Embryonic facial prominence (tissue), 1 donor: Measurements from ENCODE around the gene FREM1.
"Not testable (repeated sequence)": the region's sequence is repeated elsewhere in the genome, so short reads cannot be mapped to it uniquely, and the experiment has no call there.

Experiments
- DNase-seq: peaks from one replicate; pipeline ENCODE4 v3.0.0-alpha.2; 2016; ENCODE audit errors: extremely low spot score

Gene FREM1, protein sequence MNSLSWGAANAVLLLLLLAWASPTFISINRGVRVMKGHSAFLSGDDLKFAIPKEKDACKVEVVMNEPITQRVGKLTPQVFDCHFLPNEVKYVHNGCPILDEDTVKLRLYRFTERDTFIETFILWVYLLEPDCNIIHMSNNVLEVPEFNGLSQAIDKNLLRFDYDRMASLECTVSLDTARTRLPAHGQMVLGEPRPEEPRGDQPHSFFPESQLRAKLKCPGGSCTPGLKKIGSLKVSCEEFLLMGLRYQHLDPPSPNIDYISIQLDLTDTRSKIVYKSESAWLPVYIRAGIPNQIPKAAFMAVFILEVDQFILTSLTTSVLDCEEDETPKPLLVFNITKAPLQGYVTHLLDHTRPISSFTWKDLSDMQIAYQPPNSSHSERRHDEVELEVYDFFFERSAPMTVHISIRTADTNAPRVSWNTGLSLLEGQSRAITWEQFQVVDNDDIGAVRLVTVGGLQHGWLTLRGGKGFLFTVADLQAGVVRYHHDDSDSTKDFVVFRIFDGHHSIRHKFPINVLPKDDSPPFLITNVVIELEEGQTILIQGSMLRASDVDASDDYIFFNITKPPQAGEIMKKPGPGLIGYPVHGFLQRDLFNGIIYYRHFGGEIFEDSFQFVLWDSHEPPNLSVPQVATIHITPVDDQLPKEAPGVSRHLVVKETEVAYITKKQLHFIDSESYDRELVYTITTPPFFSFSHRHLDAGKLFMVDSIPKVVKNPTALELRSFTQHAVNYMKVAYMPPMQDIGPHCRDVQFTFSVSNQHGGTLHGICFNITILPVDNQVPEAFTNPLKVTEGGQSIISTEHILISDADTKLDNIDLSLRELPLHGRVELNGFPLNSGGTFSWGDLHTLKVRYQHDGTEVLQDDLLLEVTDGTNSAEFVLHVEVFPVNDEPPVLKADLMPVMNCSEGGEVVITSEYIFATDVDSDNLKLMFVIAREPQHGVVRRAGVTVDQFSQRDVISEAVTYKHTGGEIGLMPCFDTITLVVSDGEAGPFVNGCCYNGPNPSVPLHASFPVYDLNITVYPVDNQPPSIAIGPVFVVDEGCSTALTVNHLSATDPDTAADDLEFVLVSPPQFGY (N-terminal part only)

DNA sequence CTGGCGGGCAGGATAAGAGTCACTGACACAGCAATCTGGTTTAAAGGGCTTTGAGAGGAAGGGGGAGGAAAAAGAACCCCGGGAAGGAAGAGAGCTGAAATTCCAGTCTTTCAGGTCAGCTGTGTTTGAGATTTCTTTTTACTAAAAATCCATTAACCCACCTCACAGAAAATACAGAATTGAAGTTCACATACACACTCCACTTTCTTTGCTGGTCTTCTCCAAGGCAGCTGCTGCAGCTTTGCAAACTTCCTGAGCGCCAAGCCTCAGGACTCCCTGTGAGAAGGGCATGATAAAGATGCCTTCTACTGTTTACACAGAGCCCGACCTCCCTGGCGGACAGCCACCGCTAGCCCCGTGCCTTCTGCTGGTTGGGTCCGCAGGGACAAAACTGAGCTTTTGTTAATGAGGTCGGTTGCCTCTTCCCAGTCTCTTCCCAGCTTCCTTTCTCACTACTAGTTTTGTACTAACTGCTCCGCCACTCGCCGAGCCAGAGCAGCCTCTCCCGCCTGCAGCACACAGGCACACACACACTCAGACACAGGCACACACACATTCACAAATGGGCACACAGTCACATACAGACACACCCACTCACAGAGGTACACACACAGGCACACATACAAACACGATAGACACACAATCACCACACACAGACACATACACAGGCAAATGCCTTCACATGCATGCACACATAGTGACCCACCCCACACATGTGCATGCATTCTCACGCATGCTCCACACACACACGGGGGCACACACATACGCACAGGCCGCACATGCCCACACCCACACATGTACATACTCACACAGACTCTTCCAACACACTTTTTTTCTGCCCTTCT, at the start of gene FREM1:
FREM1 (minus strand) TSS at position 468 of the 845 bp plus-strand sequence. CDS start 41,451 bp downstream, outside the sequence.
- no peak for DNase-seq

DNA sequence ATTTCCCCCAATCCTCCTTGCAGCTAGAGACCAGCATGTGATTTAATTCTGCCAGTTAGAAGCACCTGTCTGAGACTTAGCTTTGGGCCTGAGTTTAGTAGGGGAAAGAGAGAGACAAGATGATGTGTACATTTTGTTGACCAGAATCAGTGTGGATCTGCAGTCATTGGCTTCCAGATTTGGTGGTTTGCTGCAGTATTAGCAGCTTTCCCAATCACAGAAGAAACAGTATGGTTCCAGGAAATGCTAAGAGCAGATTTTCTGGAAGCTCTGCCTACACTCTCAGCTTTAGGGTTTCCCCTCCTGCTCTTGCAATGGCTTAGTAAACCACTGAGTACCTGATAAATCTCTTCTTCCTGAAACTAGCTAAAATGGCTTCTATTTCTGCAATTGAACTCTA, 48.8 kb upstream of the FREM1 start:
- DNase-seq, result no peak

DNA sequence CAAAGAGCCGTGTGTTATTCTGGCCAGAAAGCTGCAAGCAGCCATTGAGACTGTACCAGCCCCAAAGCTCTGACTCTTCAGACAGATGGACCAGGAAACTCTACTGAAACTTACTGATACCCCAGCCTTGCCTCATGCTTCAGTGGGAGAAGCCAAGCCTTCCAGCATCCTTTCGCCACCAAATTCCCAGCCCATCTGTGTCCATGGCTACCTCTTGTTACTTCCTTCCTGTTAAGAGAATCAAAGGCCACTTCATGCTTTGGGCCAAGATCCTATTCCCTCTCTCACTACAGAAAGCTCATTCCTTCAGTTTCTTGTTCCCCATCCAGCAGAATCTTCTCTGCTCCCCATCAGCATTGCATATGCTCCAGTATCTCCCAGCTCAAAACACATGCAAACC, 46.9 kb upstream of the FREM1 start:
- DNase-seq, result no peak

DNA sequence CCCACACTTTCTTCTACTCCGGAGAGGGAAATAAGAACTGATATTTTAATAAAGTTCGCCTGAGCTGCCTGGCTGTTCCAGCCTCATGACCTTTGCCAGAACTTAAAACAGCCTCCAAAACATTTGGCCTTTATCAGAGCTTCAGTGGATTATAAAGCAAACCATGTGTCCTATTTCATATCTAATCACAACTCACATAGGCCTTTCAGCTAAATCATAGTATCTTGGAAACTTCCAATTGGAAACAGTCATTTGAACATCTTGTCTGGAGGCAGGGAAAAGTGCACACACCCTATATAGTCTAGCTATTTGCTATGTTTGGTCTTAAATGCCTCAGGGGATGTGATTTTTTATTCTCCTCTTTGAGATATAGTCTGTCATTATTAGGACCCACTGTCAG, 46.0 kb upstream of the FREM1 start:
- no peak for DNase-seq

DNA sequence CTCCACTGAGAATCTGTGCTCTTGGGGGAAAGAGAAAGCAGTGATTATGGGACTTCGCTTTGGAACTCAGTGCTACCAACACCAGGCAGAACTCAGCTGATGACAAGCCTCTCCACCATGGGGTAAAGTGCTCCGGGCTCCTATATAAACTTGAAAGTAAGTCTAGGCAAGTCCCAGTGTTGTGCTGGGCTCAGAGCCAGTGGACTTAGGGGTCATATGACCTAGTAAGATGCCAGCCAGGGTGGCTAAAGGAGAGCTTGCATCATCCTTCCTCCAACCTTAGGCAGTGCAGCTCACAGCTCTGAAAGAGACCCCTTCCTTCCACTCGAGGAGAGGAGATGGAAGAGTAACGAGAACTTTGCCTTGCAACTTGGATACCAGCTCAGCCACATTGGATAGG, 35.1 kb upstream of the FREM1 start:
- no peak for DNase-seq

DNA sequence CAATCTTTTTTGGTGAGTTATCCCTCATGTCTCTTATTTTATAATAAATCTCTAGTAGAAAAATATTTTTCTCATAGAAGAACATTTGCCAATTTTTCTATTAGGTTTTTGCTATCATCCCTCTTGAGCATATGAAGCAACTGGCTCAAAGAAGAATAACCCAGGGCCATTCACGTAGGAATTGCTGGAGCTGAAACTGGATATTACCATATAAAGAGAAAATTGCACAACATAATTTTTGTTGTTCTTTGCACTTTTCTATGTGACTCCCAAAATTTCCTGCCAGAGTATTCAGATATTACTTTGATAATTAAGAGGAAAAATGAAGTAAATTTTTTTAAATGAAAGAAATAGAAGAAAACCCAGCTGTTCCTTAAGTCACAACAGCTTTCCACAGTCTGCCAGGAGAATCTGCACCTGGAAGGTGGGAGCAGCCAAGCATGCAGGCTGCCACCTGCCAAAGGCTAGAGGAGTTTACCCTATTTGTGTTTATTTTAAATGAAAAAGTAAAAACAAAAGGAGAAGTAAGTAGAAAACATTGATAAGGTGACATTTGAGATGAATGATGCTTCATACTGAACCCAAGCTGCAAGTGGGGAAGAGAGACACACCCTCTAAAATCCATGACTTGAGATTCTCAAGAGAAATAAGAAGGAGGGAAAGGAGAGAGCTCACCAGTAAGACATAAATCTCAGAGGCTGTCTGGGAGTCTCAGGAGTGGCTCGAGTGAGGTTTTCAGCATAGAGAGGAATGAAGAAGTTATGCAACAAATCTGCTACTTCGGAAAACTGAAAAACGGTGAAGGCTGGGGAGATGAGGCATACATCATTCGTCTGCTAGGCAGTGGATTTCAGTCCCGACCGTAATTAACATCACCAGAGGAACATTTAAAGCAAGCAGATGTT, 31.5 kb upstream of the FREM1 start:
- DNase-seq, result no peak

DNA sequence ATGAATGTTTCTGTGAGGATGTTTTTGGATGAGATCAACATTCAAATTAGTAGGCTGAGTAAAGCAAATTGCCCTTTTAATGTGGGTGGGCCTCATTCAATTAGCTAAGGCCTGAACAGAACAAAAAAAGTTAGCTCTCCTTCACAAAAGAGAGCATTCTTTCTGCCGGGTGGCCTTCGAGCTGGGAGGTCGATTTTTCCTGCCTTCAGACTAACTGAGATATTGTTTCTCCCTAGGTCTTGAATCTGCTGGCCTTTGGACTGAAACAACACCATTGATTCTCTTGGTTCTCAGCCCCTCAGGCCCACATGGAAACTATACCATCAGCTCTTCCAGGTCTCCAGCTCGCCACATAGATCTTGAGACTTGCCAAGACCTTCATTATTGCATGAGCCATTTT, 29.1 kb upstream of the FREM1 start:
- no peak for DNase-seq

DNA sequence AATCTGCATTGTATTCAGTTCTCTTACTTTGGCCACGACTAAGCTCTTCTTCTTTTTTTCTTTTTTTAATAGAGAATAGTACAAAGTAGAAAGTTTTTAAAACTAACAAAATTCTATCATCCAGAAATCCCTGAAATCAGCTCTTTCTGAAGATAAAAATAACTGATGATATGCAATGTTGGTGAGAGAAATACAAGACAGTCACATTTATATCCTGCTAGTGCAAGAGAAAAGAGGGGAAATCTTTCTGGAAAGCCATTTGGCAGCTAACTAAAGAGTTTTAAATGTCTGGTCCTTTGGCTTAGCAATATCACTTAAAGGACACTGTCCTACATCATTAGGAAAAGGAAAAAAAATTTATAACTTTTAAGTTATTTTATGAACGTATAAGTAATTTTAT, 27.0 kb upstream of the FREM1 start:
- no peak for DNase-seq

DNA sequence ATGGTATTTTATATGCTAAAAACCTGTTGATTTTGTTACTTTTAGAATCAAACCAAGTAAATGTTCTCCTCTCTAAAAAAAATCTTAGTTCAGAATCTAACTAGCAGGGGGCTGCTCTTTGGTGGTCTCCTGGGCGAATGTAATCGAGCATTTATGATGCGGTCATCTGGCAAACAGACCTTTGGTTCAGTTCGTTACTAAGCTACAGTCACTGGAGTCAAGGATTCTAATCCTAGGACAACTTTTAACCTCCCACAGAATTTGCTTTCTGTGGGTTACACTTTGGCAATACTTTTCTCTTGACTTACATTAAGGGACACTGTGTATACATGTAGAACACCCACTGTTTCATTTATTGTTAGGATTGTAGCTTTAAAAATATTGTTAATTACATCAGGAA, 26.3 kb upstream of the FREM1 start:
- DNase-seq, result no peak

DNA sequence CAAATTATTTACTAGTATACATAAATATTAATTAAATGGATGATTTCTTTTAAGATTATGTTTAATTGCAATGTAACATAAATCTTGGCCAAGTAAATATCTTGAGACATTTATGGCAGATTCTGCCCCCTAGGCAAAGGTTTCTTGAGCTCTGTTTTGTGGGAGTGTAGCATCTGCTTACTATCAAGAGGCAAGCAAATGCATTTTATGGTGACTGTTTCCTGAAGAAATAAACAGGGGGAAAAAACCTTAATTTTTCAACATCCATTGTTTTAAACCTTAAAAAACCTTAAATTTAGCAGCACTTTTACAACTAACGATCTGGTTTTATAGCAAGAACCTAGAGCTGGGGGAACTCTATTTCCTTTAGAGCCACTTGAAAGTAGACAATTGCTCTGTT, 25.7 kb upstream of the FREM1 start:
- DNase-seq, result no peak

DNA sequence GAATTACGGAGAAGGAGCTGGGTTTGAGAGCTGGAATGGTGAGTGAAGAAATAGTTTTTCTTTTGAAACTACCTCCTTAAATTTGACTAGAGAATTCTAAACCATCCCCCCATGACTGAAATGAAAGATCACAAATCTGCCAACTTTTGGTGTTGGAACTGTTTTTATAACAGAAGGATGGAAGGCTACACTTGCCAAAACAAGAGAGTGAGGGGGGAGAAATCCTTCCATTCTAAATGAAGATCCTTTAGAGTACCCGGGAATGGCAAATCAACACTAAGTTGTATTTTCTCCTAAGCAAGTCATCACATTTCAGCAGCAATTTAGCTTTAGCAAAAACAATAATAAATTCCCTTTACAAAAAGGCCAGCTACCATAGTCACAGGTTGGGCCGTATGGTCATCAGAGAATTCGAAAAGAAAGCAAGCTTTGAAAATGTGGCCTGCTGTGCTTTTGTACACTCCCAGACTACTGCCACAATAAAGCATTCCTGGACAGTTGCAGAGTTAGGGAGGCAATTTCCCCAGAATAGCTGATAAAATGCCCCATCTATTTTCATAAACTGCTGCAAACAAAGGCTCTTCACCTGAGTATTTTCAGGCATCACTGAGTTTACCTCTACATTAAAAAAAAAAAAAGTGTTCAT, 25.0 kb upstream of the FREM1 start:
- no peak for DNase-seq

DNA sequence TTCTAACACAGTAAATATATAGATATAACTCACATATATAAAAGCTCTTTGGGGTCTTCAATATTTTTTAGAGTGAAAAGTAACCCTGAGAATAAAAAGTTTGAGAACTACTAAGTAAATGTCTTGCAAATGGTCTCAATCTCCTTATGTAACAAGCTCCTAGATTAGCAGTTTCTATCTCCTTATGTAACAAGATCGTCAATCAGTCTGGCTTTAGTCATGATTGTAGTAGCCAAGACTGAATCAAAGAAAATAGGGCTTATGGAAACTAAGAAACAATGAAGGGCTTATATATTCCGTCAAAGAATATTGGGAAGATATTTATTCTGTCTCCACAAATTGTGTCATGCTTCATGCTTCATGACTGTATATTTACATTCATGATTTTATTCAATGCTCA, 22.4 kb upstream of the FREM1 start:
- DNase-seq, result no peak

DNA sequence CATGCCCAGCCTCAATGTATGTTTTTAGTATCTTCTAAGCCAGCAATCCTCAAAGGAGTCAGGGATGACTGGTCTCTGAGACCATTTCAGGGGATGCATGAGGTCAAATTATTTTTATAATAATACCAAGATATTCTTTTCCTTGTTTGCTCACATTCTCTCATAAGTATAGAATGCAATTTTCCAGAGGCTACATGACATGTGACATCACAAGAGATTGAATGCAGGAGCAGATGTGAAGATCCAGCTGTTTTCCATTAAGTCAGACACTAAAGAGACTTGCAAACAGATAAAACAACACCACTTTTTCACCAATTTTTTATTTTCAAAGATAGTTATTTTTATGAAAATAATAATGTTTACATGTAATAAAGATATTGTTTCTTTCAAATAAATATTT, 22.0 kb upstream of the FREM1 start:
- DNase-seq, result no peak

DNA sequence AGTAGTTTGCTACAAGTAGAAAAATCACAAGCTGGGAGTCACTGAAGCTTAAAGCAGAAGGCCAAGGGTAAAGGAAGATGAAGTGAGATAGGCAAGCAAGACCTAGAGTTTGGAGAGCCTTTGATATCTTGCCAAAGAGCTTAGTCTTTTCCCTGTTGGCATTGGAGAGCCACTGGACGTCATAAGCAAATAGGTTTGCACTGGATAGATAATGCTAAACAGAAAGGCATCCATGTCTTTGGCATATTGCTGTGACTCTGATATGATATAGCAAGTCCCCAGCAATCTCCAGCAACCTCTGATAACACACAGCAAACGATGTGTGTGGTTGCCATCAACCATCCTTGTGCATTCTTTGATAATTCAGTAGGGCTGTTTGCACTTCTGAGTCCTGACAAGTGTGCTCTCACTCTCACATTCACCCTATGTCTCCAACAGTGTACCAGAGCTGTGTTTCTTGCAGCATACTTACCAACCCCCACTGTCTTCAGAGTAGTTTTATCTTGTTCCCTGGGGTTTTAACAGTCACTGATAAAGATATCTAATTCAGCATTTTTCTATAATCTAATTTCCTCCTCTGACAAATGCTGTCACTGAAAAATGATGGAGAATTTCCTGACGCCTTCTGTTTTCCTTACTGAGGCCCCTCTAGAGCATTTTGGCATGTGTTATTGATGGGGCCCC, 16.9 kb upstream of the FREM1 start:
- DNase-seq, result no peak

DNA sequence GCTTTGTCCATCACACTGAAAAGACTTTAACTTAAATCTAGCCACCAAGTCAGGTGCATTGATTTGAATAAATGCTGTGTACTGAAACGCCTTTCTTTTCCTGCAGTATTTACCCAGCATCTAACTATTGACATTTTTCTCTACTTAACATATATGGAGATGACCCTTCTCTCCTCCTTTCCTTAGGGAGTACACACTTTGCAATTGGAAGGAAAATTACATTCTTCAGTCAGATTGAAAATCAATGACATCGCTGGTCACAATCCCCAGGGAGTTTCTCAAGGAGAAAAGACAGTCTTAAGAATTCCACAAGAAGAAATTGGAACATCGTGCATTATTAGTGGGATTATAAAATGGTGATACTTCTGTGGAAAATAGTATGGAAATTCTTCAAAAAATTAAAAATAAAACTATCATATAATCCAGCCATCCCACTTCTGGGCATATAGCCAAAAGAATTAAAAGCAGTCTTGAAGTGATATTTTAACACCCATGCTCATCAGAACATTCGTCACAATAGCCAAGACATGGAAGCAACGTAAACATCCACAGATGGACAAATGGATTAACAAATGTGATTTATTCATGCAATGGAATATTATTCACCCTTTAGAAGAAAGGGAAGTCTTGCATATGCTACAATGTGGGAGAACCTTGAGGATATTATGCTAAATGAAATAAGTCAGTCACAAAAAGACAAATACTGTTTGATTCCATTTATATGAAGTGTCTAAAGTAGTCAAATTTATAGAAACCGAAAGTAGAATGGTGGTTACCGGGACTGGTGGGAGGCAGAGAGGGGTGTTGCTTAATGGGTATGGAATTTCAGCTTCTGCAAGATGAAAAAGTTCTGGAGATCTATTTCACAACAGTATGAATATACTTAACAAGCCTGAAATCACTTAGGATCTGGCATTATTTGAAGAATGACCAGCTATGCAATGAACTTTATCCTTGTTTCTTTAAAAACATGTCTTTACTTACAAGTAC, 14.3 kb upstream of the FREM1 start:
- DNase-seq, result no peak

DNA sequence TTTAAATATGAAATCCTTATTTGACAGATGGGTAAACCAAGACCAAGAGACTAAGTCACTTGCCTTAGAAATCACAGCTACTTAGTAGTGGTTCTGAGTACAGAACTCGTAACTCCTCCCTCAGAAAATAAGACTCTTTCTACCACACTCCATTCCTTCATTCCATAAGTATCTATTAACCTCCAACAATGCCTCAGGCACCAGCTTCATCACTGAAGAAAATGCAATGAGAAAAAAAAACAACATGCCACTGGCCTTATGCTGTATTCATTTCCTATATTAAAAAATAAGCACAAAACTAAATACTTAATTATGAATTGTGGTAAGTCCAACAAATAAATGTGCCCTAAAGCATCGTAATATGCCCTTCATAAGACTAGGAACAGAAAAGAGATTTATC, 13.5 kb upstream of the FREM1 start:
- DNase-seq, result no peak

DNA sequence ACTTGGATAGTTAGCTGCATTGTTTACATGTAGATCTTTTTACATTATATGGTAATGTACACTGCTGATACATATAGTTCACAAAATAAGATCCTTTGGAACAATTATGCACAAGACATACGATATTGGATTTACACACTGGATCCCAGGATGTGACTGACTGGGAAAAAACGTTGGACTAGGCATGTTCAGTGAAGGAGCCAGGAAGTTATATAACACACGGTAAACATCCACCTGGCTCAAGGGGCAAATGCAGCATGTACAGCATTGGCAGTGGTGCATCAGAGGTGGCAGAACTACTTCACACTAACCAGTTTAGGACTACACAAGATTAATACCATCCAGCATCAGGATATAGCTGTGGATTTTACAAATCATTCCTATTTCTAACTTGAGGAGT, 10.6 kb upstream of the FREM1 start:
- DNase-seq, result not testable (repeated sequence)

DNA sequence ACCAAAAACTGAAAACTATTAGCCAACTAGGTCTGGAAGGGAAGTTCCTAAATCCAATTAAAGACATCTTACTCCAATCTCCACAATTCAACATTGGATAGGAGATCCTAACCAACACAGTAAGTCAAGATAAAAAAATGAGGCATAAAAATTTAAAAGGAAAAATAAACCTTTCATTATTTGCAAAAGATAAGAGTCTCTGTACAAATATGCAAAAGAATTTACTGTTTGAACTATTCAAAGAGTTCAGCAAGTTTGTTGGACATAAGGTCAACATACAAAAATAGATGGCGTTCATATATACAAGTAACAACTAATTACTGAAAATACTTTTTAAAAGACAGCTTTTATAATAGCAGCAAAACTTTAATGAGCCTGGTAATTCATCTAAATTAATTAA, 3.1 kb upstream of the FREM1 start:
- DNase-seq, result no peak
